GM20431 (cell line): ENCODE data around the gene FGD6.
"Not testable (repeated sequence)": the region's sequence is repeated elsewhere in the genome, so short reads cannot be mapped to it uniquely, and the experiment has no call there.

Experiments used
- in situ Hi-C: fragments of 300-500 bp; cut with MseI, MboI; formaldehyde crosslinking; loops from one replicate; pipeline ENCODE4 v1.15.0; 2020; ENCODE audit warnings: low sequenced_read_pairs; ENCODE audit not compliant: unreplicated experiment

Gene FGD6

GRCh38 chr12:95100264-95101190 lies 116.7 kb downstream of the FGD6 start:
- in situ Hi-C loops: no loop called here

DNA sequence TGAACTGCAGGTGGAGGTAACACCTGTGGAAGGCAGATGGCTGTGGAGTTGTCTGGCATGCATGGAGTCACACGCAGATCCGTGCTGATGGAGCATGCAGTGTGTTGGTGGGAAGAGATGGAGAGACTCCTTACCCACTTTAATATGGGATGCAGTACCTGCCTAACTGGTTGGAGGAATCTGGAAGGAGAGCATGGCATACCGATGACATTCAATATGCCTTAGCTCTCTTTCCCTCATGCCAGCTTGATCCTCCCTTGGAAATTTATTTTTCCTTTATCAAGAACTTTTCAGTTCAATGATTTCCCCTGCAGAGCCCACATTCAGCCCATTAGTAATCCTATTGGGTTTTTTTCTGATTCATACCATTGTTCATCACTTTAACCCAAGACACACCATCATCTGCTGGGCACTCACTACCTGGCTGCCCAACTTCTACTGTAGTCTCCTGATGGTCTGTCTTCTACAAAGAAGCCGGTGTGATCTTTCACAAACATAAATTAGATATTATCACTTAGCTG lies 117.9 kb downstream of the FGD6 start:
- in situ Hi-C loops: no loop called here

- in situ Hi-C loops: no loop called here
These were observed 120.4 kb downstream of the FGD6 start for GRCh38 chr12:95096852-95097251.

GRCh38 chr12:95096378-95096777 lies 120.9 kb downstream of the FGD6 start:
- in situ Hi-C loops: no loop called here

DNA sequence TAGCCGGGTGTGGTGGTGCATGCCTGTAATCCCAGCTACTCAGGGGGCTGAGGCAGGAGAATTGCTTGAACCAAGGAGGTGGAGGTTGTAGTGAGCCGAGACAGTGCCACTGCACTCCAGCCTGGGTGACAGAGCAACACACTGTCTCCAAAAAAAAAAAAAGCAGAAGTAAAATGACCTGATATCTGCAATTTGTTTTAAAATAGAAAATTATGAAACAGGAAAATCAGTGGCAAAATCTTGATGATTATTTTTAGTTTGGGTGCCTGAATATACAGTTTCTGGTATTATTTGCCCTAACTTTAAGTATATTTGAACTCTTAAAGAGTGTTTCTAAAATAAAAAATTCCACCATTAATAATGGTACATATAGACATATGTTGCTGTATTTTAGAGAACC lies 121.4 kb downstream of the FGD6 start:
- in situ Hi-C loops: not testable (repeated sequence)

DNA sequence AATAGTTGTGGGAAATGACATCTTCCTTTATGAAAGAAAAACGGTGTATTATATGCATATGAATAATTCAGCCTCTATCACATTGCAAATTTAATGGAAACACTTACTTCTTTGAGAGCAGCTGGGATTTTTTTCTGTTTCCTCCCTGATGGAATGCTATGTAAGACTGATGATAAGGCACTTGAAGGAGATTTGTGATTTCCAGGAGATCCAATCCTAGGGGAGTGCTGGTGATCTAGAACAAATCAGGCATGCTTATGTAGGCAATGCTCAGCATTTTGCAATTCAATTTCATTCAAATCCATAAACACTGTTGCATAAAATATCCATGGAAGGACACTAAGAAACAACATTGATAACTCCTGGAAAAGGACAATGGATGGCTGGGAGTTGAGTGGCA lies 127.8 kb downstream of the FGD6 start:
- in situ Hi-C loops: no loop called here

- in situ Hi-C loops: no loop called here
These were observed 128.9 kb downstream of the FGD6 start for GRCh38 chr12:95088379-95088778.

DNA sequence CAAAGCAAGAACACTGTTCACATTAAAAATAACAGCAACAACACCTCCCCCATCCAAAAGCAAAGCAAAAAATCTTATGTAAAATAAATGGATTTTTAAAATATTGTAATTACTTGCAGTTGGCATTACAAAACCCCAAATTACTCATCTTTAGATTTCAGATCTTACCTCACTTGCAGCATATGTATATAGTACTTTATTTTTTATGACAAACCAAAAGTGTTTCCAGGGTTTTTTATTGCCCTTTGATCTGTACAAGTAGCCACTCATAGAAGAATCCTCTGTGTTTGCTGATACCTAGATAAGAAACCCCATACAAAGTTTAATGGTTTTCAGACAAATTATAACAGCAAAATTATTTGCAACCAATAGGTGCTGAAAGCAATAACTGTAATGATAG lies 131.7 kb downstream of the FGD6 start:
- in situ Hi-C loops: no loop called here

GRCh38 chr12:95083938-95084337 lies 133.3 kb downstream of the FGD6 start:
- in situ Hi-C loops: no loop called here

DNA sequence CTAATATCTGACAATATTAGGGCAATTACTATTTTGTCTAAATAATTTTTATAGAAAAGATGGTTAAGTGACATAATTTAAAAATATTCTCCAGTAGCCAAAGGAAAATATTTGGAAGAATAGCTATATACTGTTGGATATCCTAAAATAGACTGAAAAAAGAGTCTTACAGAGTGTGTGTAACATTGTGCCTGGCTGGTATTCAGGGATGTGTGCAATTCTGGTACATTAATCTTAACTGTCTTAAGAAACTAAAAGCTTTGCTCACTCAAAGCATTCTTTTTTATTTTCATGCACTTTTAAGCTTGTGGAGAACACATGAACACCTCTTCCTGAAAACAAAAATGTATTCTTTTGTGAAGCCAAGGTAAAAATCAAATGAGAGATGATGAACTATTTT lies 133.8 kb downstream of the FGD6 start:
- in situ Hi-C loops: no loop called here

GRCh38 chr12:95077341-95077740 lies 139.9 kb downstream of the FGD6 start:
- in situ Hi-C loops: no loop called here

DNA sequence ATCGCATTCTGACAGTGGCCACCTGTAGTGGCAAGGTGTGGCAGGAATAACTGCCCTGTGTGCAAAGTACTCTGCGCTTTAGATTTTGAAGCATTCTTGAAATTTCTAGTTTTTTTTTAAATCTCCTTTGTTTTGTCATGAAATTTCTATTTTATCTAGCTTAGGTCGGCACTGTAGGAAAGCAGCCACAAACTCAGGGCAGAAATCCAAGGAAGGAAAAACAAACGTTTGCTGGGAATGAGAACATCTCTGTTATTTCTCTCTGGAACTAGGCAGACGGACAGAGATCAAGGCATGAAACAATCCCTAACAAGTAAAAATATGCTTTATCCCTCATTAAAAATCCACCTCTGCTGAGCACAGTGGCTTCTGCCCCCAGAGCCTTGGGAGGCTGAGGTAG lies 142.5 kb downstream of the FGD6 start:
- in situ Hi-C loops: no loop called here

- in situ Hi-C loops: no loop called here
These were observed 143.4 kb downstream of the FGD6 start for GRCh38 chr12:95073698-95074520.

GRCh38 chr12:95072900-95073697 lies 144.2 kb downstream of the FGD6 start, which contains the start of gene NR2C1:
NR2C1 (minus strand) TSS chr12:95073618; CDS start chr12:95067384, 6,234 bp downstream.
- in situ Hi-C loops: no loop called here

DNA sequence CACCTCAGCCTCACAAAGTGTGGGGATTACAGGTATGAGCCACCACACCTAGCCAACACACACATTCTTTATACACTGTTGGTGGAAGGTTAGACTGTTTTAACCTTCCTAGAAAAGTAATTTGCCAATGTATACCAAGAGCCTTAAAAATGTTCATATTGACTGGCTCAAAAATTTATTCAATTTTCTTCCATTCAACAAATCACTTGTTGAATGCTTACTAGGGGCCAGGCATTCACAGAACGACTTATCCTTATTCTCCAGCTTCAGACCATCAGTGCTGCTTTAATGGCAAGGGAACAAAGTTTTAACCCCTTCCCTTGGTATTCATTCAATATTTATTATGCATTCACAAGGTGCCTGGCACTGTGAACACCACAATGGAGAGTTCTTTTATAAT lies 146.9 kb downstream of the FGD6 start:
- in situ Hi-C loops: no loop called here

- in situ Hi-C loops: no loop called here
These were observed 151.0 kb downstream of the FGD6 start for GRCh38 chr12:95066091-95066855.

GRCh38 chr12:95060951-95061350 lies 156.3 kb downstream of the FGD6 start:
- in situ Hi-C loops: no loop called here

DNA sequence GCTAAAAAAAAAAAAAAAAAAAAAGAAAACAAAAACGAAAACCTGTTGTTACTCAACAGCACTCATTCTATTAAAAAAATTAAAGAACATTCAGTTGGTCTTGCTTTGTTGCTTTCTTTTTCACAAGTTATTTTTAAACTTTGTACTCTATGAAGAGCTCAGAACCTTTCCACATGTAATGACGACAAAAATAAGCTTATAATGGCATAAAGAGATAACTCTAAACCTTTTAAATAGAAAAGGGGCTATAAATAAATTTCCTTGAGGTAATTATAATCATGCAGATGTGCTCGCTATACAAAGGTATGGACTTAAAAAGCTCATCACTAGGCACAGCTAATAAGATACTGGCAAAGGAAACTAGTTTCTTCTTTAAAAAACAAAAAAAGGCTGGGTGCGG lies 157.3 kb downstream of the FGD6 start:
- in situ Hi-C loops: no loop called here

- in situ Hi-C loops: no loop called here
These were observed 159.8 kb downstream of the FGD6 start for GRCh38 chr12:95057424-95057823.
